CD4-positive, alpha-beta T cell treated with Interferon gamma for 1 hour (primary cell): Measurements from ENCODE around the gene KLHL21.

Experiments used
- DNase-seq: peaks from one replicate; pipeline ENCODE4 v3.0.0-alpha.2; 2020

Gene KLHL21

GRCh38 chr1:6546326-6546725 is 56.3 kb downstream of the KLHL21 start:
- no peak for DNase-seq

DNA sequence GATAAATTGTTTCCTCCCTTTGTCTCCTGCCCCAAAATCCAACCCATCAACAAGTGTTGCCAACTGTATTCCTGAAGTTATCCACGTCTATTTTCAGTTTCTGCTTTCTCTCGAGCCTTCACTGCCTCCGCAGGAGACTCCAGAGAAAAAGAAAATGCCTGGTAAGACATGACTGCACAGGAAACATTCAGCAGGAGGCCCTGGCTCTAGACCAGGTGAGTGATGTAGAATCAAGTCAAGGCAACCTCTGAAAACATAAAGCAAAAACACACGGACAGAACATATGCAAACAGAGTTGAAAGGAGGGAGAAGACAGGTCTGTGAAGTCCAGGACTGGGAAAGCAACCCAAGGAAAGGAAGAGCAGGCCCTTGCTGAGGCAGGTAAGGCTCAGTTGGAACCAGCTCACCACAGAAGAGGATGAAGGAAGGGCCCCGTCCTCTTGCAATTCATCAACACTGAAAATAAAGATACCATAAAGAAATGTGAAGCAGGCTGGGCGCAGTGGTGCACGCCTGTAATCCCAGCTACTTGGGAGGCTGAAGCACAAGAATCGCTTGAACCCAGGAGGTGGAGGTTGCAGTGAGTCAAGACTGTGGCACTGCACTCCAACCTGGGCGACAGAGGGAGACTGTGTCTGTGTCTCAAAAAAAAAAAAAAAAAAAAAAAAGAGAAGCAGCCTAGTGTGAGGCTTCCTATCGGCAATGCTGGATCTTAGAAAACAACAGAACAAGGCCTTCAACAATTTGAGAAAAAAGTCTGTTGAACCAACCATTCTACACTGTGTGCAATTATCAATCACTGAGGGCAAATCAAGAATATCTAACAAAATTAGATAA is 57.2 kb downstream of the KLHL21 start:
- no peak for DNase-seq

DNA sequence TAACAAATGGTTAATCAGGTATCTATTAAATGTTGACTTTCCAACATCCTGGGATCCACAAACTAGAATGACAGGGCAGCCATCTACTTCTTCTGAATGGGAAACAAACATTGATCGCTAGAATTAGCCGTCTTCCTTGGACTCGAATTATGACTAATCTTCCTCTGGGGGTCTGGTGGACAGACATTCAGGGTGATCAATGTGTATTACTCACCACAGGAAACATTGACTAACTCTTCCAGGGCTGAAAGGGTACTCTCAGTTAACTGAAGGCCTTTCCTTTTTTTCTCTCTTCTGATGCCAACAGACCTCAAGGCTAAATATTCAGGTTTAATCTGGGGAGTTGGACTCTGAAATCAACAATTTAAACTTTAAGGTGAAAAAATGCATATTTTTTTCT is 57.8 kb downstream of the KLHL21 start:
- no peak for DNase-seq
